Calu3 (cell line): ENCODE measurements around the gene EPDR1. TPM values are rescaled to one million over a fixed set of nuclear protein-coding genes. Genes with fewer than 3 reads are reported as not detected.
"Not testable (repeated sequence)": the region's sequence is repeated elsewhere in the genome, so short reads cannot be mapped to it uniquely, and the experiment has no call there.

Experiments used
- BruUV-seq: library from RNA; stranded (reverse); fragments of 400-500 nt; replicated peaks from 2 replicates; lab custom pipeline; 2021; lab: Mats Ljungman, UMichigan
- CTCF ChIA-PET: fragments of 300-600 bp; sonication (Branson Sonifier 250); formaldehyde crosslinking; loops from one replicate; lab custom pipeline; 2022; ENCODE audit warnings: antibody characterized with exemption; lab: Charles Lee
- DNase-seq: peaks from one replicate; pipeline ENCODE4 v3.0.0; 2022
- H3K27ac Mint-ChIP-seq: one replicate; pipeline ENCODE4 v1.8.0; 2022; ENCODE audit warnings: mixed read lengths; ENCODE audit not compliant: unreplicated experiment
- H3K27me3 Mint-ChIP-seq: one replicate; pipeline ENCODE4 v1.8.0; 2022; ENCODE audit warnings: mixed read lengths; ENCODE audit not compliant: unreplicated experiment
- H3K36me3 Mint-ChIP-seq: one replicate; pipeline ENCODE4 v1.8.0; 2022; ENCODE audit warnings: mild to moderate bottlenecking, moderate library complexity, mixed read lengths; ENCODE audit not compliant: insufficient read depth, unreplicated experiment
- H3K4me1 Mint-ChIP-seq: one replicate; pipeline ENCODE4 v1.8.0; 2022; ENCODE audit warnings: mild to moderate bottlenecking, low read depth, mixed read lengths; ENCODE audit not compliant: unreplicated experiment
- H3K4me3 Mint-ChIP-seq: one replicate; pipeline ENCODE4 v1.8.0; 2022; ENCODE audit warnings: mild to moderate bottlenecking, low read depth, moderate library complexity, mixed read lengths; ENCODE audit not compliant: unreplicated experiment
- H3K9me3 Mint-ChIP-seq: one replicate; pipeline ENCODE4 v1.8.0; 2022; ENCODE audit warnings: low read depth, mixed read lengths; ENCODE audit not compliant: unreplicated experiment
- CTCF ChIP-seq: fragments of 200-600 bp; IDR thresholded peaks from one replicate; pipeline ENCODE4 v1.8.0; 2022; ENCODE audit warnings: antibody characterized with exemption; ENCODE audit not compliant: unreplicated experiment
- intact Hi-C: fragments of 100-400 bp; cut with micrococcal nuclease; formaldehyde crosslinking; loops from one replicate; pipeline ENCODE4 v1.10.0; 2022; ENCODE audit not compliant: unreplicated experiment
- total RNA-seq: library from RNA; stranded (reverse); gene quantifications from 2 replicates; pipeline ENCODE4 v1.2.3, GENCODE V29; 2022

EPDR1 gene
- total RNA-seq, 1 experiment from 2014 or later, result 60.5 TPM

GRCh38 chr7:37947941-37948210 is 27.4 kb downstream of the EPDR1 start:
- no TSS peak for BruUV-seq
- Mint-ChIP-seq H3K4me1 (peaks cover 21% of the 10 kb centered on the region), H3K9me3 (no peaks in the 10 kb centered on the region), H3K27ac (no peak overlapping the region), H3K4me3 (no peak overlapping the region), H3K36me3 (no peaks in the 10 kb centered on the region), H3K27me3 (no peaks in the 10 kb centered on the region)
- no peak for DNase-seq
- no peak for TF ChIP-seq CTCF
- CTCF ChIA-PET, result no interaction called here
- intact Hi-C loops, result no loop called here

GRCh38 chr7:37952240-37952639 is 31.8 kb downstream of the EPDR1 start:
- CTCF ChIA-PET, result no interaction called here
- intact Hi-C loops, result no loop called here

GRCh38 chr7:37954217-37954616 is 33.8 kb downstream of the EPDR1 start:
- BruUV-seq, H3K36me3 Mint-ChIP-seq, H3K27me3 Mint-ChIP-seq, H3K9me3 Mint-ChIP-seq, H3K4me3 Mint-ChIP-seq, H3K27ac Mint-ChIP-seq, CTCF ChIA-PET, H3K4me1 Mint-ChIP-seq, DNase-seq, intact Hi-C loops: not testable (repeated sequence)

More at GRCh38 chr7:37952240-37952639, 31.8 kb downstream of the EPDR1 start:
- Mint-ChIP-seq H3K27me3 (no peaks in the 10 kb centered on the region), H3K9me3 (no peaks in the 10 kb centered on the region), H3K36me3 (no peaks in the 10 kb centered on the region), H3K27ac (no peak overlapping the region), H3K4me3 (no peak overlapping the region), H3K4me1 (no peaks in the 10 kb centered on the region)
- no peak for DNase-seq
- TF ChIP-seq CTCF, result no peak
- no TSS peak for BruUV-seq

- no peak overlapping the region for H3K27ac Mint-ChIP-seq
- H3K4me1 Mint-ChIP-seq, result no peaks in the 10 kb centered on the region
- no peaks in the 10 kb centered on the region for H3K36me3 Mint-ChIP-seq
- intact Hi-C loops, result no loop called here
- BruUV-seq, result no TSS peak
- no peaks in the 10 kb centered on the region for H3K9me3 Mint-ChIP-seq
- no peak for DNase-seq
- TF ChIP-seq CTCF, result no peak
- CTCF ChIA-PET, result no interaction called here
- no peak overlapping the region for H3K4me3 Mint-ChIP-seq
- H3K27me3 Mint-ChIP-seq, result no peaks in the 10 kb centered on the region
Measured at GRCh38 chr7:37956791-37957190, 36.4 kb downstream of the EPDR1 start.

- Mint-ChIP-seq H3K36me3 (no peaks in the 10 kb centered on the region), H3K4me3 (no peak overlapping the region), H3K27me3 (no peaks in the 10 kb centered on the region), H3K4me1 (no peaks in the 10 kb centered on the region), H3K9me3 (no peaks in the 10 kb centered on the region), H3K27ac (no peak overlapping the region)
- no TSS peak for BruUV-seq
- no peak for TF ChIP-seq CTCF
- no peak for DNase-seq
- CTCF ChIA-PET, result no interaction called here
- intact Hi-C loops, result no loop called here
Measured at GRCh38 chr7:37957221-37957970, 37.0 kb downstream of the EPDR1 start.
